GM18517 (cell line): ENCODE results near the gene UBE2D1.

Source experiments
- ATAC-seq: cut with Tn5 transposase; IDR thresholded peaks from one replicate; pipeline ENCODE4 v1.9.1; 2021; ENCODE audit warnings: mild to moderate bottlenecking, moderate library complexity; ENCODE audit not compliant: unreplicated experiment

UBE2D1 gene

DNA sequence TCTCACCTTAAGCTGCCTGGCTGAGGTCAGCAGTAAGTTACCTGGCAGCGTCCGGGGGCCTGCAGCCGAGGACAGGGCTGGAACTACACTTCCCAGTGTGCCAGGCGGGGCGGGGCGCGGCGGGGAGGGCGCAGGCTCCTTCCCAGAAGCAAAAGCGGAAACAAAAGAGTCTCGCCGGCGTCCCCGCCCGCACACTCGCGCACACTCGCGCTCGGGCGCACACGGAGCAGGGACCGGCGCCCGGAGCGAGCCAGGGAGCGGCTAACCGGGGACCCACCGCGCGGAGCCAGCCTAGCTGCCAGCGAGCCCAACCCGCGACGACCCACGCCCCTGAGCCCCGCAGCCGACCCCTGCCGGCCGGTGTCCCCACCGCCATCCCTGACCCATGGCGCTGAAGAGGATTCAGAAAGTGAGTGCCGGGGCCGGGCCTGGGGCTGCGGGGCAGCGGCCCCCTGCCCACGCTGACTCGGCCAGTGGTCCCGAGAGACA, at the start of gene UBE2D1:
Gene UBE2D1, plus strand, starts transcription at position 190 of the 489 bp plus-strand sequence. Its CDS starts 196 bp downstream, at position 386.
- peak; percentile 93 for ATAC-seq

DNA sequence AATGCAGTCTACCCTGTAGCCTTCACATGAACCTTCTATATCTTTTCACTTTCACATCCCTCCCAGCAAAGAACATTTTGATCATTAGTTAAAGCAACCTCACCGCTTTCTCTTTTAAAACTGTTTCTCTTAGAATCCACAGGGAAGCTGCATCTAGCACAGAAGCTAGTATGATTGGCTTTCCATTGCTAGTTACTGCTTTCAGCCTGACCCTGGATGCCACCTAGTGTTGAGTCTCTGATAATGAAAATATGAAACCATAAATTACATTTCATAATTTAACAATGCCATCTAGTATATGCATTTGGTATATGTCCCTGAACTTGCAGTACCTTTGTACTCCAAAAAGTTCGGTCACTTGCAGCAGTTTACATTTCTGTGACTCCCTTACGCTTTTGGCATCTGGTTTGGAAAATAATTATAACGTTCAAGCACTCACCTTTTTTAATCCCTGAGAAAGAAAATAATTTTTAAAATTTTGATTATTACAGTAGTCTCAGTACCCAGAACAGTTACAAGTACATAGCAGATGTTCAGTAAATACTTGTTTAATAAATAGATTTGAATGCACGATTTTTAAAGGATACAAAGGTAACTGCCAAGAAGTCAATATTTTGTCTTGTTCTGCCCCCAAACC, 43.1 kb upstream of the UBE2D1 start:
- peak; percentile 90 for ATAC-seq

DNA sequence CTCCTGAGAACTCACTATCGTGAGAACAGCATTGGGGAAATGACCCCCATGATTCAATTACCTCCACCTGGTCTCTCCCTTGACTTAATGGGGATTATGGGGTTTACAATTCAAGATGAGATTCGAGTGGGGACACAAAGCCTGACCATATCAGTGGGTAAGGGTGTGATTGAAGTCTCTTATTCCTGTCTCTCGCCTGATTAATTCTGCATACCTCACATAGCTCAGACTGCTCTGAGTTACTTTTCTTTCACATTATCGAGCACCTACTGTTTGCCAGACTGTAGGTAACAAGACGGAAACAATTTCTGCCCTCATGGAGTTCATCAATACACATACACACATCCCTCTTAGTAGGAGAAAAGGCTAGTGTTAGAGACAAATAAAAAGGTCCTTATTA, 40.8 kb upstream of the UBE2D1 start:
- no peak for ATAC-seq

DNA sequence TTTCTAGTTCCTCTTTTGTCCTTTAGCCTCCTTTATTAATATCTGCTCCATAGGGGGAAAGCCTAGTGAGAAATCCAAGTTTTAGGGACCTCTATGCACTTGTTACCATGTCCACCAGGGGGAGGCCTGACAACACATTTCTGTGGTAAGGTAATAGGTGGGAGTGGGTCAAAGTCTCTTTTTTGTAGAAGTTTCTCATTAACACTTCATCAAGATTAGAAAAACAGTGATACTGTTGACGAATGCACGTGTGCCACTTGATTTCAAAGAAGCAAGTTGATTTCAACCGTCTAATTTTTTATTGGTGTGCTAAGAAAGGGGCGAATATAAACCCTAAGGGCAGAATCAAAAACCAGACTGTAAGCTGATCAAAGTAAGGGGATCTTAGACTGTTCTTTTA, 35.2 kb upstream of the UBE2D1 start:
- ATAC-seq, result peak; percentile 93

DNA sequence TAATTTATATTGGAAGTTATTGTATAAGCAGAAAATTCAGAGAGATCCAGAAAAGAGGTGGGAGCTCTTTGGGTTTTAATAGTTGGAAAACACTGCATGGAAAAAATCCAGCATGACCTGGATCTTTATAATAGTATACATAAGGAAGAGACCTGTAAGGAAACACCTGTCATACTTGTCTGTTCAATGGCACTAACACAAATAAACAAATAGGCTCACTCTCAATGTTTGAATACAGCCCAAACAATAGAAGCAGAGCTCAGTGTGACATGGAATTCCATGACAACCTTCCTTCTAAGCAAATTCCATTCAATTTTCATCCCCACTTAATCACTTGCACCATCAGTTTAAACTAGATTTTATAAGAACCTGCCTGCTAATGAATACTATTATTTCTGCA, 34.1 kb upstream of the UBE2D1 start:
- no peak for ATAC-seq

DNA sequence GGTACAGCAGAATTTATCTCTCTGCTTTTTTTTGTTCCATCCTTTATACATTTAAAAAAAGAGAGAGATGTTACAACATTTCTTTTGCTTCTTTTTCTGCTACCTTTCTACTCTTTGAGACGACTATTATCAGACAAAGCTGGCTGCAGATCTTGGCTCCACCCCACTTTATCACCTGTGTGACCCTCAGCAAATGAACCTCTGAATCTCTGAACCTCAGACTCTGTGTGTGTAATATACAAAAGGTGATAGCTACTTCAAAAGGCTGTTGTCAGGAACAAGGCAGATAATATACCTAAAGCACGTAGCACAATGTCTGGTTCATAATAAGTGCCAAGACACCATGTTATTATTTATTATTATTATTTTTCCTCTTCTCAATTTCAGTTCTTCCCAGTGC, 32.6 kb upstream of the UBE2D1 start:
- no peak for ATAC-seq

- no peak for ATAC-seq
Observed at GRCh38 chr10:58304099-58304633, 30.6 kb upstream of the UBE2D1 start.

DNA sequence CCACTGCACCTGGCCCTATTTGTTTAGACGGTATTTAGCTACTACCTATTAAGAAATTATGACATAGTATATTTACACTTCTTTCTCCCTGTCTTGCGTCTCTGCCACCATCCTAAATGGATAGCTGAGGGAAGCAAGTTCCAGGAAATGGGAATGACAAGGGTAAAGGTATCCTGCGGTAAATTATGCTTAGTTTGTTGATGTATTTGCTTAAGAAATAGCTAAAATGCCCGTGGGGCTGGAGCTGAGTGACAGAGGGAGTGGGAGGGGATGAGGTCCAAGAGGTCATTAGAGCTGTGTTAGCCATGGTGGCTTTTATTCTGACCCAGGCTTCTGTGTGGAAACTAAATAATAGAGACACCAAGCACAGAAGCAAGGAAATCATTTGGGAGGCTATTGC, 29.0 kb upstream of the UBE2D1 start:
- no peak for ATAC-seq

GRCh38 chr10:58307676-58308075, 27.1 kb upstream of the UBE2D1 start:
- no peak for ATAC-seq

DNA sequence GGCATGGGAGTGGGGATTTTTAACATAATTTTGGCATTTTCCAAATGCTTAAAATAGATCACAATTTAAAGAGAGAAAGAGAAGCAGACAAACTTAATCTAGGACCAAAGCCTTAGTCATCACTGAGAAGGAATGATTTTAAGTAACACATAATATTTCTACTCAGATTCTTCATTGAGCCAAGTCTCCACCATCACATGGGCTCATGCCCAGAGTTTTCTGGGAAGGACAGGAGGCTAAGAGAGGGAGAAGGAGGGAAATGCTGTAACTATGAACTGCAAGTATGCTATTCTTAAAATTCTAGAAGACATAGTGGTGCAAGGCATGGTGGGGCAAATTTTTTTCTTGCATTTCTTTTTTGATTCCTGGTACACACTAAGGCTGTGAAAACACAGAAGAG, 23.8 kb upstream of the UBE2D1 start:
- no peak for ATAC-seq

DNA sequence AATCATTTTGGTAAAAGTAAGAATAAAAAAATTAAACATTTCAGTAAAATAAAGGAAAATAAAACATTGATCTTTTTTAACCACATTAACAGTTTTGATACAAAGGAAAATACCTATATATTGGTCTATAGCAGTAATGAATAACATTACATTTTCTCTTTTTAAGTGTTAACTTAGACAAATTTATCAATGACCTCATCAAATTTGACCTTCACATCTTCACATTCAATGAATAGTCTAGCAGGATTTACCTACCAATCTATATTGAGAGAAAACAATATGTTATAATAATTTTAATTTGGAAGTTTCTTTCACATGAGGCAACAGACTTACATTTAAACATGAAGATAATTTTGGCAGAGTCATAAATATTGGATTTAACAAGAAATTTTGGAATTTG, 17.9 kb upstream of the UBE2D1 start:
- no peak for ATAC-seq

GRCh38 chr10:58318346-58318745, 16.5 kb upstream of the UBE2D1 start:
- no peak for ATAC-seq

- ATAC-seq, result no peak
Observed at GRCh38 chr10:58319599-58319998, 15.2 kb upstream of the UBE2D1 start.

GRCh38 chr10:58320351-58321049, 14.3 kb upstream of the UBE2D1 start:
- ATAC-seq, result no peak

DNA sequence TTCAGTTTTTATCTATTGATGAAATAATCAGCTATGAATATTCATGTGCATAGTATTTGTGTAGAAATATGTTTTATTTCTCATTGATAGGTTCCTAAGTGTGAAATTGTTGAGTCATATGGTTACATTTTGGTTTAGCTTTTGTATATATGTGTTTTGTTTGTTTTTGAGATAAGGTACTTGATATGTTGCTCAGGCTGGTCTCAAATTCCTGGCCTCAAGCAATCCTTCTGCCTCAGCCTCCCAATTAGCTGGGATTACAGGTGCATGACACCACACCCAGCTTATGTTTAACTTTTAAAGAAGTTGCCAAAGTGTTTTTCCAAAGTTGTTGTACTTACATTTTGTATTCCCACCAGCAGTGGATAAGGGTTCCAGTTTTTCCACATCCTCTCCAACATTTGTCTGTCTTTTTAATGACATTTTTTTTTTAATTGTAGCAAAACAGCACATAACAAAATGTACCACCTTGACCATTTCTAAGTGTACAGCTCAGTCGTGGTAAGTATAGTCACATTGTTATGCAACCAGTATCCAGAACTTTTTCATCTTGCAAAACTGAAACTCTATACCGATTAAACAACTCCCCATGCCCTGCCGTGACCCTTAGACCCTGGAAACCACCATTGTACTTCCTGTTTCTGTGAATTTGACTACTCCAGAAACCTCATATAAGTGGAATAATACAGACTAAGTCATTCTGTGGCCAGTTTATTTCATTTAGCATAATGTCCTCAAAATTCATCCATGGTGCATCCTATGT, 12.6 kb upstream of the UBE2D1 start:
- ATAC-seq, result peak; percentile 94

DNA sequence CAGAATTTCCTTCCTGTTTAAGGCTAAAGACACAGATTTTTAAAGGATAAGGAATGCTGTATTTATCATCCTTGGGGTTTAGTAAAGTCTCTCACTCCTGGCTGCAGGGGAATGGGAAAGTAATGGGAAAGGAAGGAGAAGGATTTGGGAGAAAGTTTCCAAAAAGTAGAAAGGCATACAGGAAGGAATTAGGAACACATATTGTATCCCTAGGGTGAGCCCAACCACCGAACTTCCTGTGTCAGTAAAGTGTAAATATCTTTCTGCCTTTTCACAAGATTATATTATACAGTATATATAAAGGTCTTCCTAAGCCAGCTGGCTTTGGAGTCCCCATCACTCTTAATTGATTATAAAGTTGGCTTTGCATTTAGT, 12.0 kb upstream of the UBE2D1 start:
- no peak for ATAC-seq

- no peak for ATAC-seq
Observed at GRCh38 chr10:58326967-58327381, 7.8 kb upstream of the UBE2D1 start.

DNA sequence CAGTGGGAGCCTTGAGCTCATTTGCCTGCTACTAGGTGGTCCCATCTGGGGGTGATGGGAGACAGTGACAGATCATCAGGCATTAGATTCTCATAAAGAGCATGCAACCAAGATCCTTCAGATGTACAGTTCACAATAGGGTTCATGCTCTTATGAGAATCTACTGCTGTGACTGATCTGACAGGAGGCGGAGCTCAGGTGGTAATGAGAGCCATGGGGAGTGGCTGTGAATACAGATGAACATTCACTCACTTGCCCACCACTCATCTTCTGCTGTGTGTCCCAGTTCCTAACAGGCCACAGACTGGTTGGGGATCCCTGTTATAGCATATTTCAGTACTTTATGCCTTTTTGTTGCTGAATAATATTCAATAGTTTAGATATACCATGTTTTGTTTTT, 6.6 kb upstream of the UBE2D1 start:
- no peak for ATAC-seq

DNA sequence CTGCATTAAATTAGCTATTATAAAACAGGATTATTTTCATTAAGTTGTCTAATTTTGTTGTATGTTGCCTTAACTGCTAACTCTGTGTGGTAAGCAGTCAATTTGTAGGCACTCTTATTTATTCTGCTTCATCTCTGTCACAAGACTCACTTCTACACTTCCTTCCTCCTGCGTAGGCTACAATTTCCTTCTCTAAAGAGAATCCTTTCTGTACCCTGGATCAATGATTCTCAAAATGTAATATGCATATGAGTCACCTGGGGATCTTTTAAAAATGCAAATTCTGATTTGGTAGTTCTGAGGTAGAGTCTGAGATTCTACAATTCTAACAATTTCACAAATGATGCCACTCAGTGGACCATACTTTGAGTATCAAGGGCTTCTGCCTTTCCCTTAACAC, 4.4 kb upstream of the UBE2D1 start:
- no peak for ATAC-seq

DNA sequence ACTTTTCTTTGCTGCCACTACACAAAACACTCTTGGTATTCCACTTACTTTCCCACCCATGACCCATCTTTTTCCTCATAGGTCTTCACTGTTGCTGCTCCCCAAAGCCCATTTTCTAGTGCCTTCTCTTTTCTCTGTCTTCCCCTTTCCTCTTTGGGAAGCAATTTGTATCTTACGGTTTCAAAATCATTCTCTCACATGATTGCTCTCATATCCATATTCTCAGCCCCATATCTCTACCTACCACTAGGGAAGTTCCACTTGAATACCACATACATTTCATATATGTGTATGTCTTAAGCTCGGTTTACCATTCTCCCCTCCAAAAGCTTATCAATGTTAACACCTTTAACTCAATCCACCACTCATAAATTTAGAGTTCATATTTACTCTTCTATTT, 3.2 kb upstream of the UBE2D1 start:
- ATAC-seq, result no peak

GRCh38 chr10:58335306-58336005, 650 bp downstream of the UBE2D1 start:
- peak; percentile 46 for ATAC-seq
